ENCODE results near the gene TTLL5. TPM values are rescaled to one million over a fixed set of nuclear protein-coding genes. Genes with fewer than 3 reads are reported as not detected.

Gene TTLL5
- polyA plus RNA-seq, 1 of the 3 experiments (the other 2 are of a cell fraction) = 9.6 TPM

DNA sequence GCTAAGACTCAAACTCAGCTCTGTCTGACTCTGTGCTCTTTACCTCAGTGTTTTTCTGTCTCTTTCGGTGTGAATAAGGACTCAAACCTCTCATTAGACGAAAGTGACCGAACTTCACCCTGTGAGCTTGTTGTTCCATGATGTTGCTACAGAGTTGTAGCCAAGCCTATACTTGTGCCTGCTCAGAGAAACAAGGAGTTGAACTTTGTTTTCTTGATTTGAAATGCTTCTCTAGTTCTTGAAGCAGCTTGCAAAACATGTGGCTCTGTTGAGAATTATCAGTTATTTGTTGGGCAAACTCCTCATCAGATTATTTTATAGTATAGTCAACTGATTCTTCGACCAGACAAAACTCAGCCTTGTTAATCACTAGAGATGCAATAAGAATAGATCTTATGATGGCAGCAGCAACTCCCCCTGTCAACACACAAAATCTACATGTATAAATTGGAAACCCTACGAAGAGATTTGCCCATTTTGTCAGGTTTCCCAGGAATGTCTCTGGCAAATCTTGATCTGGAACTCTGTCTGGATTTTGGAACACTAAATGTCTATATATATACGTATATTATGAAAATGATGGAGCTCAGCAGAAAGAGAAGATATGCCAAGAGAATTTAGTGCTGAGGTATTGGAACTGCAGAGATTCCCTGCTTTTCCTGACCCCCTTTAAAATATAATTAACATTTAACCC lies 146.8 kb downstream of the TTLL5 start (continued):
- TF ChIP-seq ZBTB33 (IDR thresholded peaks at IDR 0.05; ENCODE audit: borderline replicate concordance, low read depth) (no peak), SIN3A (IDR thresholded peaks at IDR 0.05; ENCODE audit: borderline replicate concordance, low read depth, low read length) (no peak), RCOR1 (IDR thresholded peaks at IDR 0.05; ENCODE audit: low read length) (no peak), MEF2A (IDR thresholded peaks at IDR 0.05; ENCODE audit: borderline replicate concordance, low read depth) (no peak), GATA2 (CRISPR knock-in tag; IDR thresholded peaks at IDR 0.05) (no peak), NRF1 (IDR thresholded peaks at IDR 0.05; ENCODE audit: low read depth, low read length) (no peak)

DNA sequence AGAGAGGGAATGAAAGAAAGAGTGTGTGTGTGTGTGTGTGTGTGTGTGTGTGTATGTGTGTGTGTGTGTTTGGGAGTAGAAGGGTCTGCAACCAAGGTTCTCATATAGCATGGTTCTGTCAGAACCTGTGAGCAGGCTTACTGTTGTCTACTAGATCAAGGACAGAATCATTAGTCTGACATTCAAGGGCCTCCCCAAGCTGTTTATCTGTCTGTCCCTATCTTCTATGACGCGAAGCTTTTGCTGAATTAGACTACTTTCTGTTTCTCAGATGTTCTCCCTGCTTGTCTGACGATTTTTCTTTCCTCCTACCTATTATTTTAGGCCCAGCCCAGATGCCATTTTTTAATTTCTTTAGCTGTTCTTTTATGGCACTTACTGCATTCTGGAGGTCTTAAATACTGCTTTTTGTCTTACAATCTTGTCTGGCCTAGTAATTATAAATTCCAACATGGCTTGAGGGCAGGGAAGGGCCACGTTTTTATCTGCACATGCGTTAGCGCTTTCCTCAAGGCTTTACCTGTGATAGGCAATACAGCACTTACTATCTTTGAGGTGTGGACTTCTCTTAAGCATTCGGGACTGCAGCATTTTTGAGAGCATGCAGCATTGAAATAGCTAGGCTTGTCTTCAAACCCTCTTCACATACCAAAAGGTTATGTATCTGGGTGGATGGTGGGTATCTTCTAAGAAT lies 150.2 kb downstream of the TTLL5 start:
- DNase-seq = no peak
- no peaks in the 10 kb centered on the region for H3F3A ChIP-seq (replicated peaks; ENCODE audit: insufficient read depth)
- H3K4me2 ChIP-seq = no peak overlapping the region
- no peaks in the 10 kb centered on the region for H3K9me2 ChIP-seq
- no peak overlapping the region for H3K27ac ChIP-seq (ENCODE audit: low read depth in 2 of 2, low read length in 1 of 2)
- 89% methylated on average over 7 of the region's 7 CpGs for WGBS (ENCODE audit: low lambda C conversion rate)
- no peaks in the 10 kb centered on the region for H3K9me3 ChIP-seq
- no peak overlapping the region for H3K9ac ChIP-seq
- H3K36me3 ChIP-seq (replicated peaks in 1 of 2; ENCODE audit: control insufficient read depth in 1 of 2, insufficient read depth in 2 of 2, low read length in 1 of 2) = peaks cover 0 to 10% of the 10 kb centered on the region in 2 experiments
- H3K79me2 ChIP-seq (ENCODE audit: insufficient read depth) = no peaks in the 10 kb centered on the region
- POLR2A ChIA-PET = no interaction called here
- H3K4me3 ChIP-seq (ENCODE audit: low read depth in 2 of 2, low read length in 1 of 2) = no peak overlapping the region
- peaks cover 0 to 4% of the 10 kb centered on the region in 2 experiments; a peak in 1 of 4 replicates for H3K4me1 ChIP-seq (ENCODE audit: control insufficient read depth in 1 of 2, insufficient read depth in 2 of 2, low read depth in 1 of 2, low read length in 1 of 2)
- H4K20me1 ChIP-seq (ENCODE audit: insufficient read depth) = no peaks in the 10 kb centered on the region
- CTCF ChIA-PET = interaction anchor here (0.6 to 3.5 kb wide), 6 partner anchors 8 to 168 kb away, joined by 3 to 11 read pairs (median 4); no protein-coding TSS in a partner anchor
- H3K27me3 ChIP-seq (ENCODE audit: insufficient read depth) = no peaks in the 10 kb centered on the region
- H2AFZ ChIP-seq (ENCODE audit: low read depth) = no peak overlapping the region
- TF ChIP-seq CHD2 (IDR thresholded peaks at IDR 0.05; ENCODE audit: low read length, partially characterized antibody) (no peak), GABPA (IDR thresholded peaks at IDR 0.05; ENCODE audit: low read depth) (no peak), POLR2AphosphoS5 (IDR thresholded peaks at IDR 0.05; ENCODE audit: low read depth, low read length) (no peak), NRF1 (IDR thresholded peaks at IDR 0.05; ENCODE audit: low read depth, low read length) (no peak), JUND (IDR thresholded peaks at IDR 0.05) (no peak), CTCF (IDR thresholded peaks at IDR 0.05) (no peak), FOXM1 (IDR thresholded peaks at IDR 0.05; ENCODE audit: low read depth) (no peak), RCOR1 (IDR thresholded peaks at IDR 0.05; ENCODE audit: low read length) (no peak), NFIC (IDR thresholded peaks at IDR 0.05; ENCODE audit: borderline replicate concordance) (no peak), TEAD4 (IDR thresholded peaks at IDR 0.05; ENCODE audit: borderline replicate concordance, insufficient read depth) (no peak), EP300 (IDR thresholded peaks at IDR 0.05; ENCODE audit: borderline replicate concordance in 1 of 2, low read depth in 1 of 2, low read length in 1 of 2) (no peak), FOXJ3 (CRISPR knock-in tag; IDR thresholded peaks at IDR 0.05) (no peak), FOSL2 (IDR thresholded peaks at IDR 0.05; ENCODE audit: borderline replicate concordance, low read depth) (no peak), MXI1 (IDR thresholded peaks at IDR 0.05; ENCODE audit: low read depth, low read length) (no peak)
- TF ChIP-seq, protein P1, sequence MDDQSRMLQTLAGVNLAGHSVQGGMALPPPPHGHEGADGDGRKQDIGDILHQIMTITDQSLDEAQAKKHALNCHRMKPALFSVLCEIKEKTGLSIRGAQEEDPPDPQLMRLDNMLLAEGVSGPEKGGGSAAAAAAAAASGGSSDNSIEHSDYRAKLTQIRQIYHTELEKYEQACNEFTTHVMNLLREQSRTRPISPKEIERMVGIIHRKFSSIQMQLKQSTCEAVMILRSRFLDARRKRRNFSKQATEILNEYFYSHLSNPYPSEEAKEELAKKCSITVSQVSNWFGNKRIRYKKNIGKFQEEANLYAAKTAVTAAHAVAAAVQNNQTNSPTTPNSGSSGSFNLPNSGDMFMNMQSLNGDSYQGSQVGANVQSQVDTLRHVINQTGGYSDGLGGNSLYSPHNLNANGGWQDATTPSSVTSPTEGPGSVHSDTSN (IDR thresholded peaks at IDR 0.05) = no peak
- TF ChIP-seq, protein P2, sequence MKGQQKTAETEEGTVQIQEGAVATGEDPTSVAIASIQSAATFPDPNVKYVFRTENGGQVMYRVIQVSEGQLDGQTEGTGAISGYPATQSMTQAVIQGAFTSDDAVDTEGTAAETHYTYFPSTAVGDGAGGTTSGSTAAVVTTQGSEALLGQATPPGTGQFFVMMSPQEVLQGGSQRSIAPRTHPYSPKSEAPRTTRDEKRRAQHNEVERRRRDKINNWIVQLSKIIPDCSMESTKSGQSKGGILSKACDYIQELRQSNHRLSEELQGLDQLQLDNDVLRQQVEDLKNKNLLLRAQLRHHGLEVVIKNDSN (IDR thresholded peaks at IDR 0.05; ENCODE audit: borderline replicate concordance, low read depth) = no peak
- TF ChIP-seq, protein P3, sequence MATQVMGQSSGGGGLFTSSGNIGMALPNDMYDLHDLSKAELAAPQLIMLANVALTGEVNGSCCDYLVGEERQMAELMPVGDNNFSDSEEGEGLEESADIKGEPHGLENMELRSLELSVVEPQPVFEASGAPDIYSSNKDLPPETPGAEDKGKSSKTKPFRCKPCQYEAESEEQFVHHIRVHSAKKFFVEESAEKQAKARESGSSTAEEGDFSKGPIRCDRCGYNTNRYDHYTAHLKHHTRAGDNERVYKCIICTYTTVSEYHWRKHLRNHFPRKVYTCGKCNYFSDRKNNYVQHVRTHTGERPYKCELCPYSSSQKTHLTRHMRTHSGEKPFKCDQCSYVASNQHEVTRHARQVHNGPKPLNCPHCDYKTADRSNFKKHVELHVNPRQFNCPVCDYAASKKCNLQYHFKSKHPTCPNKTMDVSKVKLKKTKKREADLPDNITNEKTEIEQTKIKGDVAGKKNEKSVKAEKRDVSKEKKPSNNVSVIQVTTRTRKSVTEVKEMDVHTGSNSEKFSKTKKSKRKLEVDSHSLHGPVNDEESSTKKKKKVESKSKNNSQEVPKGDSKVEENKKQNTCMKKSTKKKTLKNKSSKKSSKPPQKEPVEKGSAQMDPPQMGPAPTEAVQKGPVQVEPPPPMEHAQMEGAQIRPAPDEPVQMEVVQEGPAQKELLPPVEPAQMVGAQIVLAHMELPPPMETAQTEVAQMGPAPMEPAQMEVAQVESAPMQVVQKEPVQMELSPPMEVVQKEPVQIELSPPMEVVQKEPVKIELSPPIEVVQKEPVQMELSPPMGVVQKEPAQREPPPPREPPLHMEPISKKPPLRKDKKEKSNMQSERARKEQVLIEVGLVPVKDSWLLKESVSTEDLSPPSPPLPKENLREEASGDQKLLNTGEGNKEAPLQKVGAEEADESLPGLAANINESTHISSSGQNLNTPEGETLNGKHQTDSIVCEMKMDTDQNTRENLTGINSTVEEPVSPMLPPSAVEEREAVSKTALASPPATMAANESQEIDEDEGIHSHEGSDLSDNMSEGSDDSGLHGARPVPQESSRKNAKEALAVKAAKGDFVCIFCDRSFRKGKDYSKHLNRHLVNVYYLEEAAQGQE (IDR thresholded peaks at IDR 0.05; ENCODE audit: low read depth, low read length) = no peak

Measured in SK-N-SH (cell line).